Smooth muscle cell of the coronary artery (primary cell): ENCODE measurements around the gene TMEM253. TPM values are rescaled to one million over a fixed set of nuclear protein-coding genes. Genes with fewer than 3 reads are reported as not detected.

Source experiments
- total RNA-seq: library from RNA; depleted of rRNA; stranded (reverse); fragments of >200 nt; gene quantifications from 2 replicates; pipeline ENCODE4 v1.2.3, GENCODE V29; 2014; ENCODE audit warnings: low replicate concordance

TMEM253 gene
- 0.08 TPM in 1 of 2 replicates, not detected in the other for total RNA-seq

GRCh38 chr14:21100931-21101330, at the start of gene TMEM253:
Gene TMEM253, plus strand, starts transcription at chr14:21101066. Its CDS starts 278 bp downstream, at chr14:21101344.

DNA sequence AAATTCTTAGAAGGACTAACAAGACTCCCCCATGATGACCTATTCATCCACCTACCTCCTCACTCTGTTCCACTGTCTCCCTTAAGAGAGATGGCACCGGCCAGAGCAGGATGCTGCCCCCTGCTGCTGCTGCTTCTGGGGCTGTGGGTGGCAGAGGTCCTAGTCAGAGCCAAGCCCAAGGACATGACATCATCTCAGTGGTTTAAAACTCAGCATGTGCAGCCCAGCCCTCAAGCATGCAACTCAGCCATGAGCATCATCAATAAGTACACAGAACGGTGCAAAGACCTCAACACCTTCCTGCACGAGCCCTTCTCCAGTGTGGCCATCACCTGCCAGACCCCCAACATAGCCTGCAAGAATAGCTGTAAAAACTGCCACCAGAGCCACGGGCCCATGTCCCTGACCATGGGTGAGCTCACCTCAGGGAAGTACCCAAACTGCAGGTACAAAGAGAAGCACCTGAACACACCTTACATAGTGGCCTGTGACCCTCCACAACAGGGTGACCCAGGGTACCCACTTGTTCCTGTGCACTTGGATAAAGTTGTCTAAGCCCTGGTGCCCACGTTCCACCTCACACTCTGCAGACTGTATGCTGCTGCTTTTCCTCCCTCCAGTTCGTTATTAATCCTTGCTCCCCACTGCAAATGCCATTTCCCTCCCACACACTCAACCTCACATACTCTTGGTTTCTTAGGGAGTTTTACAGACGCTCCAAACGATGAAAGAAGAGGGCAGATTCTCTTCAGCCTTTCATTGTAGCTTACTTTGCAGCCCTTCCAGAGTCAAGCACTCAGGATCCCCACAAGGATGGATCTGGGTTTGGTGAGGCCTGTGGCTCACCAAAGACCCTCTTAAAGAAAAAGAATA, 42.8 kb upstream of the TMEM253 start, which contains the start of gene RNASE8:
Gene RNASE8 (plus strand): TSS at position 20 of the 873 bp plus-strand sequence. CDS start 71 bp downstream, at position 91.

GRCh38 chr14:21070083-21070609, 30.7 kb upstream of the TMEM253 start, which contains the start of gene ARHGEF40:
Gene ARHGEF40, plus strand, starts transcription at chr14:21070304. Its CDS starts 93 bp downstream, at chr14:21070397.

GRCh38 chr14:21098076-21098891, 2.6 kb upstream of the TMEM253 start, which contains the start of gene ZNF219:
Gene ZNF219, minus strand, starts transcription at chr14:21098655. Its CDS starts 5,064 bp downstream, at chr14:21093591.

Other genes starting within 250 kb of the TMEM253 start
- gene RNASE3, start 209.7 kb upstream of the TMEM253 start, total RNA-seq: not detected in 2 replicates
- not detected in 2 replicates for gene RNASE2, start 145.6 kb upstream of the TMEM253 start, total RNA-seq
- 19.3 and 27.7 TPM in 2 replicates for gene METTL17, start 111.1 kb upstream of the TMEM253 start, total RNA-seq
- 1.3 TPM in 1 of 2 replicates, not detected in the other for gene SLC39A2, start 101.8 kb upstream of the TMEM253 start, total RNA-seq
- gene NDRG2, start 76.0 kb upstream of the TMEM253 start, total RNA-seq: 1.9 and 2.3 TPM in 2 replicates
- not detected in 2 replicates for gene TPPP2, start 70.8 kb upstream of the TMEM253 start, total RNA-seq
- not detected in 2 replicates for gene RNASE13, start 66.3 kb upstream of the TMEM253 start, total RNA-seq
- gene RNASE7, start 58.7 kb upstream of the TMEM253 start, total RNA-seq: not detected in 2 replicates
- not detected in 2 replicates for gene RNASE8, start 43.2 kb upstream of the TMEM253 start, total RNA-seq
- 26.4 and 32.6 TPM in 2 replicates for gene ARHGEF40, start 30.8 kb upstream of the TMEM253 start, total RNA-seq
- gene ZNF219, start 2.4 kb upstream of the TMEM253 start, total RNA-seq: 1.8 and 2.3 TPM in 2 replicates
- not detected in 2 replicates for gene OR5AU1, start 55.0 kb downstream of the TMEM253 start, total RNA-seq
- 607 and 733 TPM in 2 replicates for gene HNRNPC, start 168.4 kb downstream of the TMEM253 start, total RNA-seq
- under 0.01 TPM in 1 of 2 replicates, not detected in the other for gene RPGRIP1, start 179.0 kb downstream of the TMEM253 start, total RNA-seq